GM06990 (cell line): ENCODE results near the gene PRDM11.

Source experiments
- DNase-seq: peaks from one replicate; pipeline ENCODE4 v3.0.0-alpha.2; 2011; ENCODE audit not compliant: insufficient read length; ENCODE audit errors: extremely low read depth
- H3K27me3 ChIP-seq: replicated peaks from 2 replicates; pipeline ENCODE4 v1.6.0; 2011; ENCODE audit warnings: low read length; ENCODE audit not compliant: control insufficient read depth, insufficient read depth
- H3K36me3 ChIP-seq: 2 replicates; pipeline ENCODE4 v1.5.1; 2011; ENCODE audit warnings: low read length; ENCODE audit not compliant: control insufficient read depth, insufficient read depth
- H3K4me3 ChIP-seq: replicated peaks from 2 replicates; pipeline ENCODE4 v1.5.1; 2011; ENCODE audit warnings: low read depth, mild to moderate bottlenecking, control low read depth, low read length
- TF ChIP-seq, protein P1 (sequence below): IDR thresholded peaks from 2 replicates; pipeline ENCODE4 v1.5.1; 2011; ENCODE audit warnings: low read length, control low read depth, mild to moderate bottlenecking, inconsistent platforms; ENCODE audit not compliant: insufficient read depth, poor library complexity, severe bottlenecking

Gene PRDM11

DNA sequence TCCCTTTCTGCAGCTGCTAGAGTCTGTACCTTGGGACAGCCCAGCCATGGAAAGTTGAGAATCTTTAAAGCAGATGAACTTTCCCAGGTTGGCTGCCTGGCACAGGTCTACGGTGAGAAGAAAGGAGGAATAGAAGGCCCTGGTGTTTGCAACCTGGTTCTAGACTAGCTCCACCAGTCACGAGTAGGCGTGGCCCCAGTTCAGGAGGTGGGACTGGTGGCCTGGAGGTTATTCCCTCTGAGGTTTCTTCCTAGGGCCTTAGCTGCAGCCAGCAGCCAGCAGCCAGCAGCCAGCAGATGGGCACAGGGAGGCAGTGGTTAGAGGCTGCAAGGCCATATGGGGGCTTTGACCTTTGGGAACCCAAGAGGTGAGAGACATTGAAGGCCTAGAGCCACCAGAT is 40.9 kb downstream of the PRDM11 start:
- DNase-seq, result no peak
- Histone ChIP-seq H3K4me3 (no peak overlapping the region), H3K27me3 (no peaks in the 10 kb centered on the region), H3K36me3 (no peaks in the 10 kb centered on the region; the same call in none of the 2 replicates)
- TF ChIP-seq, protein P1, sequence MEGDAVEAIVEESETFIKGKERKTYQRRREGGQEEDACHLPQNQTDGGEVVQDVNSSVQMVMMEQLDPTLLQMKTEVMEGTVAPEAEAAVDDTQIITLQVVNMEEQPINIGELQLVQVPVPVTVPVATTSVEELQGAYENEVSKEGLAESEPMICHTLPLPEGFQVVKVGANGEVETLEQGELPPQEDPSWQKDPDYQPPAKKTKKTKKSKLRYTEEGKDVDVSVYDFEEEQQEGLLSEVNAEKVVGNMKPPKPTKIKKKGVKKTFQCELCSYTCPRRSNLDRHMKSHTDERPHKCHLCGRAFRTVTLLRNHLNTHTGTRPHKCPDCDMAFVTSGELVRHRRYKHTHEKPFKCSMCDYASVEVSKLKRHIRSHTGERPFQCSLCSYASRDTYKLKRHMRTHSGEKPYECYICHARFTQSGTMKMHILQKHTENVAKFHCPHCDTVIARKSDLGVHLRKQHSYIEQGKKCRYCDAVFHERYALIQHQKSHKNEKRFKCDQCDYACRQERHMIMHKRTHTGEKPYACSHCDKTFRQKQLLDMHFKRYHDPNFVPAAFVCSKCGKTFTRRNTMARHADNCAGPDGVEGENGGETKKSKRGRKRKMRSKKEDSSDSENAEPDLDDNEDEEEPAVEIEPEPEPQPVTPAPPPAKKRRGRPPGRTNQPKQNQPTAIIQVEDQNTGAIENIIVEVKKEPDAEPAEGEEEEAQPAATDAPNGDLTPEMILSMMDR, result no peak

DNA sequence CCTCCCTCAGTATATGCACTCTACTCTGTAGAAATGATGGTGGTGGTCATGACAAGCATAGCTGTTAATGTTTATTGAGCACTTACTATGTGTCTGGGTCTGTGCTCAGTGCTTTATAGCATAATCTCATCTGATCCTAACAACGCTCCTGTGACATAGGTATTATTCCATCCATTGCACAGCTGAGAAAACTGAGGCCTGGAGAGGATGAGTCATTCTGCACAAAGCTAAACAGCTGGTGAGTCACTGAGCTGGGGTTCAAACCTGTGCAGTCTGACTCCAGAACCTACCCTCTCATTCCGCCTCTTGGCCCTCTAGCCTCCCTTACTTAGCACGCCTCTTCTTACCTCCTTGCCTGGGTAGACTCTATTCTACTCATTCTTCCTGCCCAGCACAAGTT is 41.7 kb downstream of the PRDM11 start:
- TF ChIP-seq, protein P1, result no peak
- Histone ChIP-seq H3K36me3 (no peaks in the 10 kb centered on the region; the same call in none of the 2 replicates), H3K4me3 (no peak overlapping the region), H3K27me3 (no peaks in the 10 kb centered on the region)
- no peak for DNase-seq

DNA sequence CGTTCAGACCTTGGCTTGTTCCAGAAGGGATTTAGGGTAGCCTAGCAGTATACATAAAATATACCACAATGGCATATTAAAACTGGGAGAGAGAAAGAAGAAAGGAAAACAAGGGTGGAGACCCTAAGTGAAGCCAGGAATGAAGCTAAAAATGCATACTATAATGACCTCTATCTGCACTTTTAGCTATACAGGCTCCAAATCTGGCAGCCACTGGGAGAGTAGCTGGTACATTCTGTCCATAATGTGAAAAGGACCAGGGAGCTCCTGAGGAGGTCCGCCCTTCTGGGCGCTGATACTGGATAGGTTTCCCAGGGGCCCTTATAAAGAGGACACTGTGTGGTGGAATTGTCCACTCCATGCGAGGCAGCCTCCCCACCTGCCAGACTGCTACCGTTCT is 42.8 kb downstream of the PRDM11 start:
- DNase-seq, result no peak
- TF ChIP-seq, protein P1, result no peak
- Histone ChIP-seq H3K4me3 (no peak overlapping the region), H3K27me3 (no peaks in the 10 kb centered on the region), H3K36me3 (no peaks in the 10 kb centered on the region; the same call in 1 of the 2 replicates)

- DNase-seq, result no peak
- H3K36me3 ChIP-seq, result no peaks in the 10 kb centered on the region
- TF ChIP-seq, protein P1, result no peak
- H3K4me3 ChIP-seq, result no peak overlapping the region
- H3K27me3 ChIP-seq, result no peaks in the 10 kb centered on the region
Observed at GRCh38 chr11:45193695-45194094, 47.3 kb downstream of the PRDM11 start.

DNA sequence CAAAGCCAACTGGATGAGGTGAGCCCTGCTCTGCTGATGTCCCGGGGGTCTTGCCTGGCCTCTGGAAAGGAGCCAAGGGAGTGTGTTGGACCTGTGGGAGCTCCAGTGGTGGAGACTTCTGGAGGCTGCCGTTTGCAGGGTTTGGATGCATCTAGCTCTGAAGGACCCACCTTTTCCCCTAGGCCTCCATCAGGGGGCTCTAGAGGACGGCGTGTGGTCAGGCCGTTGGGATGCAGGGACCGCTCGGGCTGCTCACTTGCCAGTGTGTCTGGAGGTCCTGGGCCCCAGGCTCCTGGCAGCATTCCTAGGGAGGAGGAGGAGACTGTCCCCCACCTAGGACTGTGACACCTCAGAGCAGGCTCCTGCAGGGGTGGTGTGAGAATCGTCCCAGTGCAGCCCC is 58.3 kb downstream of the PRDM11 start:
- H3K27me3 ChIP-seq, result no peaks in the 10 kb centered on the region
- no peak for DNase-seq
- TF ChIP-seq, protein P1, result no peak
- H3K36me3 ChIP-seq, result no peaks in the 10 kb centered on the region
- no peak overlapping the region for H3K4me3 ChIP-seq

GRCh38 chr11:45205978-45206377 is 59.5 kb downstream of the PRDM11 start:
- H3K27me3 ChIP-seq, result no peaks in the 10 kb centered on the region
- TF ChIP-seq, protein P1, result no peak
- H3K4me3 ChIP-seq, result no peak overlapping the region
- no peaks in the 10 kb centered on the region for H3K36me3 ChIP-seq
- no peak for DNase-seq
